ENCODE measurements around the gene CHRD. TPM values are rescaled to one million over a fixed set of nuclear protein-coding genes. Genes with fewer than 3 reads are reported as not detected.

The CHRD gene
- total RNA-seq = not detected
- polyA plus RNA-seq = not detected

DNA sequence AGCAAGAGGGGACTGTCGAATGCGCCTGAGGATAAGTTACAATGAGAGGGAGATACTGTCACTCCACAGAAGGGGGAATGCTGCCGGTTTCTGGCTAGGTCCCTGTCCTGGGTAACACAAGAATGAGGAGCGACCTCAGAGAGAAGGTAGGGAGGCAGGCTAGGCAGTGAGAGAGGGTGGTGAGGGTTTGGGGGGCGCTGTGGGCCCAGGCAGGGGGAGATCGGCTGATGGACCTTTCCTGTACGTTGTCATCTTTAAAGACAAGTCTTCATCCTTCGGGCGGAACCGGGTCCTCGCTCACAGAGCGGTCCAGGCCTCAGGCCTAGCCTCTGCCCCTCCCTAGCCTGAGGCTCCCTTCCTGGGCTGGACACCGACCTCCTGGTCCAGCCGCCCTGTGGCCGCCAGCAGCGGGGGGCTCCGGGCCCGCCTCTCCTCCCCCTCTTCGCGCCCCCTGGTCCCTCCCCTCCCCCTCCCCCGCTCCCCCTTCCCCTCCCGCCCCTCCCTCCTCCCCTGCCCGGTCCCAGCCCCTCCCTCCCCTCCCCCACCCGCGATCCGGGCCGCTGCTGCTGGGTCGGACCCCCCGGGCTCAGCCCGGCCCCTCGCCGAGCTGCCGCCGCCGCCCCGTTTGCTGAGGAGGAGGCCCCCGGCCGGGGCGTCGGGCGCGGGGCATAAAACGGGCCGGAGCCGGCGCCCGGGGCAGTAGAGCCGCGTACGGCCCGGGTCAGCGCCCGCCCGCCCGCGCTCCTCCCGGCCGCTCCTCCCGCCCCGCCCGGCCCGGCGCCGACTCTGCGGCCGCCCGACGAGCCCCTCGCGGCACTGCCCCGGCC, at the start of gene CHRD:
Gene CHRD, plus strand, starts transcription at position 697 of the 827 bp plus-strand sequence. CDS start 265 bp downstream, outside the sequence.
- POLR2A ChIA-PET (ENCODE audit: partially characterized antibody) = no interaction called here
- Histone ChIP-seq H3K9me3 (ENCODE audit: control insufficient read depth in 1 of 2, low read length in 2 of 2) (no peaks in the 10 kb centered on the region), H3K27ac (ENCODE audit: low read depth, low read length) (no peak within 1 kb of the TSS), H3K4me1 (ENCODE audit: insufficient read depth, low read length) (peaks cover 14% of the 10 kb centered on the region), H3K27me3 (ENCODE audit: insufficient read depth, low read length) (peaks cover 29% of the 10 kb centered on the region), H3K4me3 (ENCODE audit: low read length in 2 of 2) (peak within 1 kb of the TSS in 1 of 2 donors; percentile 24), H3K36me3 (ENCODE audit: insufficient read depth, low read length) (no peaks in the 10 kb centered on the region)
- H3K27ac Mint-ChIP-seq = peak within 1 kb of the TSS in 3 of 7 donors; percentile 22 to 62 (median 56)
- no peak for DNase-seq
- CTCF ChIA-PET (ENCODE audit: partially characterized antibody) = no interaction called here
- H3K4me3 Mint-ChIP-seq = peak within 1 kb of the TSS; percentile 75 to 84 (median 77)
- peaks cover 41 to 57% of the 10 kb centered on the region in 2 donors for H3K27me3 Mint-ChIP-seq
- peaks cover 2 to 16% (median 8%) of the 10 kb centered on the region in 4 donors for H3K4me1 Mint-ChIP-seq
- no peaks in the 10 kb centered on the region for H3K36me3 Mint-ChIP-seq
- peaks cover 0 to 2% (median 0%) of the 10 kb centered on the region in 8 donors for H3K9me3 Mint-ChIP-seq
- intact Hi-C loops (cut with micrococcal nuclease) = no loop called here

DNA sequence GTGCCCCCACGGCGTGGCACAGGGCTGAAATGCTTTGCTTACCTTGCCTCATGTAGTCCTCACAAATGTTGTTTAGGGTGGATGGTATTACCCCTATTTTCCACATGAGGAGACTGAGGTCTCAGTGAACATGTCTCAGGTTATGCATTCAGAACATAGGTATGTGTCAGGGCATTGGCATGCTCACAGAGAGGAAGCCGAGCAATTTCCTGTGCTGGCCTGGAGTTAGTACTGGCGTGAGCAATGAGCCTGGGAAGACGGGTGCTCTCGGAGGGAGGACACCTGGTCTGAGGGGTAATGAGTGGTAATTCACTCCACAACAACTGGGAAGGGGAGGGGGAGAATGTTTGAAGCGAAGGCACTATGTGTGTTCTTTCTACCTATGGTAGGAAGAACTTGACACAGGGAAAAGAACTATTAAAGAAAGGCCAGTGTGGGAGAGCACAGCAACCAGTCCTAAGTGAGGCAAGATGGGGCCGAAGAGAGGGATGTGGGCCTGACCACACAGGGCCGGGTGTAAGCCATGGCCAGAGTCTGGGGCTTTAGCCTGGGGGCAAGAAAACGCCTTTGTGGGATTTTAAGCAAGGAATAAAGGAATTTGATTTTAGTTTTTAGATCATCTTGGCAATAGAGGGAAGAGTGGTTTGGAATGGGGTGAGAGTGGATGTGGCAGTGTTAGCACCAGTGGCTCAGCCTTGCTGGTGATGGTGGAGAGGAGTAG, 47.3 kb upstream of the CHRD start:
- H3K4me3 Mint-ChIP-seq = no peak overlapping the region
- Histone ChIP-seq H3K36me3 (ENCODE audit: insufficient read depth, low read length) (peaks cover 49% of the 10 kb centered on the region), H3K27me3 (ENCODE audit: insufficient read depth, low read length) (no peaks in the 10 kb centered on the region), H3K27ac (ENCODE audit: low read depth, low read length) (no peak overlapping the region), H3K4me1 (ENCODE audit: insufficient read depth, low read length) (peaks cover 20% of the 10 kb centered on the region), H3K9me3 (ENCODE audit: control insufficient read depth in 1 of 2, low read length in 2 of 2) (no peaks in the 10 kb centered on the region), H3K4me3 (ENCODE audit: low read length in 2 of 2) (no peak overlapping the region)
- H3K4me1 Mint-ChIP-seq = peaks cover 16 to 39% (median 20%) of the 10 kb centered on the region in 4 donors
- ChIA-PET CTCF (ENCODE audit: partially characterized antibody) (interaction anchor here (1.2 to 1.5 kb wide), 2 partner anchors 21 to 39 kb away, joined by 5 to 6 read pairs; no protein-coding TSS in a partner anchor), POLR2A (ENCODE audit: partially characterized antibody) (no interaction called here)
- H3K36me3 Mint-ChIP-seq = peaks cover 58 to 75% of the 10 kb centered on the region in 2 donors
- H3K27me3 Mint-ChIP-seq = no peaks in the 10 kb centered on the region
- H3K27ac Mint-ChIP-seq = peak overlapping the region; percentile 88 to 99 (median 94)
- intact Hi-C loops (cut with micrococcal nuclease) = no loop called here
- DNase-seq = no peak
- no peaks in the 10 kb centered on the region for H3K9me3 Mint-ChIP-seq

DNA sequence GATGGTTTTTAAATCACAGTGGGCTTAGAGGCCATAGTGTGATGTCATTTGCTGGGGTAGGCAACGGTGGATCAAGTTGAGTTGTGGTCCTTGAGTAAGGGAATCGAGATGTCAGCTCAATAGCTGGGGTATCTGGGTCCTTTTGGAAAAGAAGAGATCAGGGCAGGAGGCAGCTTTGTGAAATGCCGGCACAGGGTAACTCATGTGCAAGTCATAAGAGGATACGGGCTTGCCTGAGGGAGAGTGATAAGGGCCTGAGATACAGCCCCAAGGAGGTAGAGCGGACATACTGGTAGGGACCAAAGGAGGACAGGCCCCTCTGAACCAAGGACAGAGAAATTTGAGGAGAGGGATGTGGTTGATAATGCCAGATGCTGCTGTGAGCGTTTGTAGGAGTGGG, 46.7 kb upstream of the CHRD start:
- no peaks in the 10 kb centered on the region for H3K27me3 ChIP-seq (ENCODE audit: insufficient read depth, low read length)
- Mint-ChIP-seq H3K4me1 (peaks cover 22 to 45% (median 26%) of the 10 kb centered on the region in 4 donors), H3K36me3 (peaks cover 53 to 68% of the 10 kb centered on the region in 2 donors), H3K27ac (peak overlapping the region; percentile 88 to 99 (median 98)), H3K9me3 (no peaks in the 10 kb centered on the region), H3K27me3 (no peaks in the 10 kb centered on the region), H3K4me3 (no peak overlapping the region)
- H3K9me3 ChIP-seq (ENCODE audit: control insufficient read depth in 1 of 2, low read length in 2 of 2) = no peaks in the 10 kb centered on the region
- DNase-seq = no peak
- H3K36me3 ChIP-seq (ENCODE audit: insufficient read depth, low read length) = peaks cover 42% of the 10 kb centered on the region
- H3K4me1 ChIP-seq (ENCODE audit: insufficient read depth, low read length) = peaks cover 20% of the 10 kb centered on the region
- POLR2A ChIA-PET (ENCODE audit: partially characterized antibody) = no interaction called here
- CTCF ChIA-PET (ENCODE audit: partially characterized antibody) = interaction anchor here (1.2 kb wide), 1 partner anchor 21 kb away, joined by 6 read pairs; no protein-coding TSS in a partner anchor
- H3K27ac ChIP-seq (ENCODE audit: low read depth, low read length) = peak overlapping the region; percentile 30
- H3K4me3 ChIP-seq (ENCODE audit: low read length in 2 of 2) = no peak overlapping the region
- intact Hi-C loops (cut with micrococcal nuclease) = no loop called here

DNA sequence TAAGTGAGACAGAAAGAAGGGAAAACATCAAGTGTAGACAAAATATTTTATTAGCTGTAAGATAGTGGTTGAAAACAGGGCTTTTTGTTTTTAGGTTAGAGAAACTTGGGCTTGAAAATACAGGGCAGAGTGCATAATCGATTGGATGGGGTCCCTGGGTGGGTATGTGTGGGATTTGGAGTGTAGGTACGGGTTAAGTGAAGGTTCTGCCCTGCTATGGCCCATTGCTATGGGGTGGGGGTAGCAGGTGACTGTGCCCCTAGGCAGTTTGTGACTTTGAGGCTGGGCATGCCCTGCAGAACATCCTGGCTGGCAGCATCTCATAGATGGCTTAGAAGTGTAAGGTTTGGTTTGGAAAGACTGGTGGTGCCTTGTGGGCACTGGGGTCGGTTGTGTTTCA, 46.2 kb upstream of the CHRD start:
- peaks cover 49 to 63% of the 10 kb centered on the region in 2 donors for H3K36me3 Mint-ChIP-seq
- Histone ChIP-seq H3K4me1 (ENCODE audit: insufficient read depth, low read length) (peaks cover 20% of the 10 kb centered on the region), H3K27ac (ENCODE audit: low read depth, low read length) (peak overlapping the region; percentile 92), H3K4me3 (ENCODE audit: low read length in 2 of 2) (no peak overlapping the region), H3K9me3 (ENCODE audit: control insufficient read depth in 1 of 2, low read length in 2 of 2) (no peaks in the 10 kb centered on the region), H3K27me3 (ENCODE audit: insufficient read depth, low read length) (no peaks in the 10 kb centered on the region), H3K36me3 (ENCODE audit: insufficient read depth, low read length) (peaks cover 37% of the 10 kb centered on the region)
- no peak for DNase-seq
- intact Hi-C loops (cut with micrococcal nuclease) = loop anchor here (2.0 kb wide), 1 partner anchor 35 kb away; the partner anchor contains the start of gene PSMD2
- no peaks in the 10 kb centered on the region for H3K27me3 Mint-ChIP-seq
- peak overlapping the region in 2 of 8 donors; percentile 4 to 52 for H3K4me3 Mint-ChIP-seq
- ChIA-PET POLR2A (ENCODE audit: partially characterized antibody) (no interaction called here), CTCF (ENCODE audit: partially characterized antibody) (interaction anchor here (1.2 kb wide), 1 partner anchor 20 kb away, joined by 6 read pairs; no protein-coding TSS in a partner anchor)
- peaks cover 22 to 47% (median 29%) of the 10 kb centered on the region in 4 donors for H3K4me1 Mint-ChIP-seq
- H3K27ac Mint-ChIP-seq = peak overlapping the region; percentile 88 to 99 (median 98)
- no peaks in the 10 kb centered on the region for H3K9me3 Mint-ChIP-seq

DNA sequence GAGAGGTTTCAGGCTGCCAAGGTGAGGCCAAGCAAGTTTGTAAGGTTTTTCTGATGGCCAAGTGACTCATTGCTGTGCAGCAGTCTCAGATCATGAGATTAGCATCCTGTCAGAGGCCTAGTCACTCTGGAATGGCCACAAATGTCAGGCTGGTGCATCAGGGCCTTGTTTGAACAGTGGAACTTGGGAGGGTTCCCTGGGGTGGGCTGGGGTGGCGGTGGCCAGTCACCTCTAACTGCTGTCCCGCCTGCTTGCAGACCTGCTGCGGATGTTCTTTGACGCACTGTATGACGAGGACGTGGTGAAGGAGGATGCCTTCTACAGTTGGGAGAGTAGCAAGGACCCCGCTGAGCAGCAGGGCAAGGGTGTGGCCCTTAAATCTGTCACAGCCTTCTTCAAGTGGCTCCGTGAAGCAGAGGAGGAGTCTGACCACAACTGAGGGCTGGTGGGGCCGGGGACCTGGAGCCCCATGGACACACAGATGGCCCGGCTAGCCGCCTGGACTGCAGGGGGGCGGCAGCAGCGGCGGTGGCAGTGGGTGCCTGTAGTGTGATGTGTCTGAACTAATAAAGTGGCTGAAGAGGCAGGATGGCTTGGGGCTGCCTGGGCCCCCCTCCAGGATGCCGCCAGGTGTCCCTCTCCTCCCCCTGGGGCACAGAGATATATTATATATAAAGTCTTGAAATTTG, 45.2 kb upstream of the CHRD start:
- H3K36me3 Mint-ChIP-seq = peaks cover 40 to 54% of the 10 kb centered on the region in 2 donors
- peak overlapping the region; percentile 92 for H3K27ac ChIP-seq (ENCODE audit: low read depth, low read length)
- CTCF ChIA-PET (ENCODE audit: partially characterized antibody) = no interaction called here
- no peaks in the 10 kb centered on the region for H3K9me3 ChIP-seq (ENCODE audit: control insufficient read depth in 1 of 2, low read length in 2 of 2)
- H3K9me3 Mint-ChIP-seq = no peaks in the 10 kb centered on the region
- H3K4me3 Mint-ChIP-seq = peak overlapping the region in 6 of 8 donors; percentile 26 to 83 (median 59)
- no peaks in the 10 kb centered on the region for H3K27me3 Mint-ChIP-seq
- POLR2A ChIA-PET (ENCODE audit: partially characterized antibody) = no interaction called here
- intact Hi-C loops (cut with micrococcal nuclease) = loop anchor here (1.0 to 2.0 kb wide), 3 partner anchors 19 to 36 kb away; partner anchors contain the start of gene PSMD2
- H3K4me1 ChIP-seq (ENCODE audit: insufficient read depth, low read length) = peaks cover 20% of the 10 kb centered on the region
- H3K36me3 ChIP-seq (ENCODE audit: insufficient read depth, low read length) = peaks cover 31% of the 10 kb centered on the region
- peak; percentile 28 to 83 (median 34) for DNase-seq
- H3K4me3 ChIP-seq (ENCODE audit: low read length in 2 of 2) = no peak overlapping the region
- H3K4me1 Mint-ChIP-seq = peaks cover 24 to 45% (median 30%) of the 10 kb centered on the region in 4 donors
- peak overlapping the region; percentile 88 to 99 (median 98) for H3K27ac Mint-ChIP-seq
- no peaks in the 10 kb centered on the region for H3K27me3 ChIP-seq (ENCODE audit: insufficient read depth, low read length)

DNA sequence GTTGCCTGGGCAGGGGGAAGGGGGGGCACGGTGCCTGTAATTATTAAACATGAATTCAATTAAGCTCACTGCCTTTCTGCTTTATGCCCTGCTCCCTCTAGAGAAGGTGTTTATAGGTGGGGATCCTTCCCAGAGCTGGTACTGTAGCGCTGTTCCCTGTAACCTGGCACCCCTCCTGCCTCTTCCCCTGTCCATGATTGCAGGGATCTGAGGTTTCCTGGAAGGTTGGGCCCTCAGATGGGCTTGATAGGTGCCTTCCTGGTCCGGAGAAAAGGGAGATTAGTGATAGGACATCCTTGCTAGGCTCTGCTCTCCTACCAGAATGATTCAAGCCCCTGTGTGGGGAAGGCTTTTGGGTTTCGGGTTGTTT, 44.6 kb upstream of the CHRD start:
- Mint-ChIP-seq H3K4me3 (peak overlapping the region; percentile 83 to 92 (median 87)), H3K27me3 (no peaks in the 10 kb centered on the region), H3K27ac (peak overlapping the region; percentile 94 to 99 (median 98)), H3K4me1 (peaks cover 23 to 42% (median 30%) of the 10 kb centered on the region in 4 donors), H3K9me3 (no peaks in the 10 kb centered on the region), H3K36me3 (peaks cover 37 to 49% of the 10 kb centered on the region in 2 donors)
- ChIA-PET POLR2A (ENCODE audit: partially characterized antibody) (interaction anchor here (0.7 to 1.9 kb wide), 3 partner anchors 19 to 36 kb away, joined by 3 to 4 read pairs (median 4); partner anchors contain the start of gene PSMD2), CTCF (ENCODE audit: partially characterized antibody) (no interaction called here)
- Histone ChIP-seq H3K4me3 (ENCODE audit: low read length in 2 of 2) (peak overlapping the region in 1 of 2 donors; percentile 53), H3K9me3 (ENCODE audit: control insufficient read depth in 1 of 2, low read length in 2 of 2) (no peaks in the 10 kb centered on the region), H3K27ac (ENCODE audit: low read depth, low read length) (peak overlapping the region; percentile 92), H3K4me1 (ENCODE audit: insufficient read depth, low read length) (peaks cover 20% of the 10 kb centered on the region), H3K27me3 (ENCODE audit: insufficient read depth, low read length) (no peaks in the 10 kb centered on the region), H3K36me3 (ENCODE audit: insufficient read depth, low read length) (peaks cover 31% of the 10 kb centered on the region)
- intact Hi-C loops (cut with micrococcal nuclease) = loop anchor here (1.0 to 2.0 kb wide), 3 partner anchors 20 to 36 kb away; partner anchors contain the start of gene PSMD2
- DNase-seq = no peak

All from CD4-positive, alpha-beta memory T cell (primary cell).